Measurements from ENCODE around the gene ZNF286A.
"Not testable (repeated sequence)": the region's sequence is repeated elsewhere in the genome, so short reads cannot be mapped to it uniquely, and the experiment has no call there.

- not testable (repeated sequence) for TF ChIP-seq POLR2A (IDR thresholded peaks at IDR 0.05); CTCF (IDR thresholded peaks at IDR 0.05 in 8 of 11, conservative IDR thresholded peaks at IDR 0.05 in 3 of 11)
Measured at GRCh38 chr17:15669526-15669925, 30.0 kb upstream of the ZNF286A start.

Data from spleen (tissue), 7 donors.